AG04450 (cell line): ENCODE measurements around the gene WWOX. TPM values are rescaled to one million over a fixed set of nuclear protein-coding genes. Genes with fewer than 3 reads are reported as not detected.

Source experiments
- CTCF ChIA-PET: fragments of 300-600, 350-600 bp; formaldehyde crosslinking; extraction: SDS; loops from one replicate; lab custom pipeline; 2022; ENCODE audit warnings: antibody characterized with exemption, inconsistent platforms; lab: Charles Lee
- POLR2A ChIA-PET: fragments of 350-600 bp; formaldehyde crosslinking; extraction: SDS; loops from one replicate; lab custom pipeline; 2021; ENCODE audit warnings: antibody characterized with exemption, inconsistent platforms; lab: Yijun Ruan, JAX
- DNase-seq: peaks from one replicate; pipeline ENCODE4 v3.0.0-alpha.2; 2011; ENCODE audit warnings: low read depth, low spot score
- H3K27ac ChIP-seq: one replicate; pipeline ENCODE4 v1.5.1; 2012; ENCODE audit warnings: low read depth, low read length, control low read depth
- H3K27me3 ChIP-seq: one replicate; pipeline ENCODE4 v1.6.0; 2012; ENCODE audit warnings: low read length; ENCODE audit not compliant: control insufficient read depth, insufficient read depth
- H3K4me3 ChIP-seq: 2 replicates; pipeline ENCODE4 v1.5.1; 2011; ENCODE audit warnings: mild to moderate bottlenecking, low read depth, low read length, control low read depth
- H3K9me3 ChIP-seq: 2 replicates; pipeline ENCODE4 v1.5.1; 2012; ENCODE audit warnings: low read length; ENCODE audit not compliant: control insufficient read depth, insufficient read depth
- CTCF ChIP-seq: IDR thresholded peaks from 2 replicates; pipeline ENCODE4 v1.5.1; 2011; ENCODE audit warnings: low read depth, low read length, control low read depth, inconsistent platforms
- polyA plus RNA-seq: library from polyadenylated mRNA; depleted of rRNA; stranded (reverse); fragments of >200 nt; gene quantifications from 2 replicates; pipeline ENCODE4 v1.2.3, GENCODE V29; 2011

Gene WWOX
- polyA plus RNA-seq, 1 experiment, result 2.1 TPM

- POLR2A ChIA-PET, result no interaction called here
- no peak for DNase-seq
- CTCF ChIA-PET, result no interaction called here
Observed at GRCh38 chr16:78823027-78823426, 723.6 kb downstream of the WWOX start.

GRCh38 chr16:78829280-78829679 is 729.8 kb downstream of the WWOX start:
- DNase-seq, result no peak
- Histone ChIP-seq H3K27me3 (no peaks in the 10 kb centered on the region), H3K9me3 (peaks cover 53% of the 10 kb centered on the region), H3K27ac (no peak overlapping the region), H3K4me3 (no peak overlapping the region)
- ChIA-PET CTCF (no interaction called here), POLR2A (no interaction called here)
- TF ChIP-seq CTCF, result no peak

More at GRCh38 chr16:78823027-78823426, 723.6 kb downstream of the WWOX start:
- TF ChIP-seq CTCF, result no peak
- no peak overlapping the region for H3K27ac ChIP-seq
- no peaks in the 10 kb centered on the region for H3K27me3 ChIP-seq
- no peak overlapping the region for H3K4me3 ChIP-seq
- peaks cover 63% of the 10 kb centered on the region for H3K9me3 ChIP-seq

DNA sequence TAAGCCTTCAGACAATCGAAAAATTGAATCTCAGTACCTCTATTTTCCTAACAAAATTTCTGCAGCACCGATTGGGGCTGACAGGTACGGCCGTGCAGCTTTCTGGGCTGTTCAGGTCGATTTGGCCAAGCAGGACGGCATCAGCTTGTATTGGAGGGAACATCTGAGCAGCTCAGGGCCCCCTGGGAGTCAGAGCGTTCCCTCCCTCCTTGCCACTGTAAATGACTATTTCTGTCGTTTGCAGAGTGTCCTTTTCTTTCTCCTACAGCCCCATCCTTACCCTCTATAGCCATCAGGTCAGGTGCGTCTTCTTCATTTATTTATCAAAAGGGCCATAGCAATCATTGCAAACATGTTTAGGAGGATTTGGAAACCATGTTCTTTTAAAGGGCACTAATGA is 731.1 kb downstream of the WWOX start:
- ChIA-PET POLR2A (no interaction called here), CTCF (no interaction called here)
- Histone ChIP-seq H3K9me3 (peaks cover 45% of the 10 kb centered on the region), H3K4me3 (no peak overlapping the region), H3K27ac (no peak overlapping the region), H3K27me3 (no peaks in the 10 kb centered on the region)
- no peak for DNase-seq
- no peak for TF ChIP-seq CTCF

- Histone ChIP-seq H3K9me3 (peaks cover 40% of the 10 kb centered on the region), H3K27me3 (no peaks in the 10 kb centered on the region), H3K4me3 (no peak overlapping the region), H3K27ac (no peak overlapping the region)
- TF ChIP-seq CTCF, result no peak
- DNase-seq, result no peak
- POLR2A ChIA-PET, result no interaction called here
- CTCF ChIA-PET, result no interaction called here
Observed at GRCh38 chr16:78832100-78832499, 732.6 kb downstream of the WWOX start.

DNA sequence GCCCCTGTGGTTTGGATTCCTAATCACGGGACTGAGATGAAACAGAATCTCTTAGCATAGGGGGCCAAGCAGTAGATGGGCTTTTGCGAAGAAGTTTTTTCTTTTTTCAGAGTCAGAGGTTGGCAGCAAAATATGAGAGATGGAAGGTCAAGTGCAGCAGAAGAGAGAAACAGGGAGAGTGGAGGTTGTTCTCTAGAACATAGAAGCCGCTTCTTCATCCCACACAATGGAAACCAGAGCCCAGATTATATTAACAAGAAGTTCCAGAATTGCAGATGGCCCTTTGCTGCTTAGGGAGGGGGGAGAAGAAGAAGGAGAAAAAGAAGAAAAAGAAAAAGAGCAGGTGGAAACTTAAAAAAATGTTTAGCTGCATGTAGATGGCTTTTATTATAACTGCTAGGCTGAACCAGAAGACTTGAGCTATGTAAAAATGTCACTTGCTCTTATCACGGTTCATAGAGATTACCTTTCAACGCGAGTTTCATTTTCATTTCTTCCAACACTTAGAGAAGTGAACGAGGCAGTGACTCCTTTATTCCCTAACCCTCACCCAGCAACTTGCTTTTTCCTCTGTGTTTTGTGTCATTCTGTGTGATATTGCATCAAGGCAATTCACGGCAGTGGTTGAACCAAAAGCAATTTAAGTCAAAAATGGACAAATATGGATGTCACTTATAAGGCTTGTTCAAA is 737.5 kb downstream of the WWOX start:
- ChIA-PET POLR2A (no interaction called here), CTCF (no interaction called here)

More for the DNA sequence above, 737.5 kb downstream of the WWOX start:
- Histone ChIP-seq H3K27me3 (no peaks in the 10 kb centered on the region), H3K9me3 (peaks cover 30% of the 10 kb centered on the region; the same call in 1 of the 2 replicates), H3K4me3 (no peak overlapping the region), H3K27ac (no peak overlapping the region)
- DNase-seq, result no peak
- TF ChIP-seq CTCF, result no peak
